CD4-positive, alpha-beta T cell (primary cell): Measurements from ENCODE around the gene ARL10. TPM values are rescaled to one million over a fixed set of nuclear protein-coding genes. Genes with fewer than 3 reads are reported as not detected.

Source experiments
- ATAC-seq: fragments of 200-7000 bp; cut with Tn5 transposase; one replicate; pipeline ENCODE4 v1.10.0; 2022; ENCODE audit warnings: mild to moderate bottlenecking; ENCODE audit not compliant: poor library complexity
- CTCF ChIA-PET: fragments of 350-600 bp; sonication (Branson Sonifier 250); formaldehyde crosslinking; loops from one replicate; lab custom pipeline; 2021; ENCODE audit warnings: antibody characterized with exemption, inconsistent platforms; lab: Charles Lee
- POLR2A ChIA-PET: fragments of 350-600 bp; sonication (Branson Sonifier 250); formaldehyde crosslinking; loops from one replicate; lab custom pipeline; 2021; ENCODE audit warnings: antibody characterized with exemption, inconsistent platforms; lab: Charles Lee
- DNase-seq, 14 experiments: peaks; one replicate each; pipeline ENCODE4 v3.0.0-alpha.2; 2013 to 2020; ENCODE audit warnings: mixed read lengths in 2 of 14
- H3K27ac ChIP-seq, 2 donors: one replicate each; pipeline versions ENCODE4 v1.5.1 to v1.7.0; 2013; ENCODE audit warnings: low read length in 2 of 2, low read depth in 1 of 2, mild to moderate bottlenecking in 1 of 2
- H3K27me3 ChIP-seq, 2 experiments: 1 replicate in 1 of 2; 2 replicates in 1 of 2; pipeline versions ENCODE4 v1.6.1 to v1.7.0; 2013; ENCODE audit warnings: low read length in 2 of 2, control low read depth in 1 of 2, mild to moderate bottlenecking in 1 of 2, moderate library complexity in 1 of 2; ENCODE audit not compliant: insufficient read depth in 2 of 2, control insufficient read depth in 1 of 2
- H3K36me3 ChIP-seq: one replicate; pipeline ENCODE4 v1.6.1; 2013; ENCODE audit warnings: low read length, control low read depth; ENCODE audit not compliant: insufficient read depth
- H3K4me1 ChIP-seq: one replicate; pipeline ENCODE4 v1.6.1; 2013; ENCODE audit warnings: low read length, control low read depth; ENCODE audit not compliant: insufficient read depth
- H3K4me3 ChIP-seq: one replicate; pipeline ENCODE4 v1.5.1; 2013; ENCODE audit warnings: mild to moderate bottlenecking, low read length, moderate library complexity
- H3K9me3 ChIP-seq, 2 experiments: 1 replicate in 1 of 2; 2 replicates in 1 of 2; pipeline versions ENCODE4 v1.6.1 to v1.7.0; 2013; ENCODE audit warnings: low read length in 2 of 2, mild to moderate bottlenecking in 2 of 2, control low read depth in 1 of 2, moderate library complexity in 1 of 2; ENCODE audit not compliant: control insufficient read depth in 1 of 2, insufficient read depth in 1 of 2
- H3K27ac Mint-ChIP-seq: one replicate; pipeline ENCODE4 v1.8.0; 2020; ENCODE audit warnings: mixed read lengths
- H3K27me3 Mint-ChIP-seq: one replicate; pipeline ENCODE4 v1.8.0; 2021; ENCODE audit warnings: mixed read lengths
- H3K36me3 Mint-ChIP-seq: one replicate; pipeline ENCODE4 v1.8.0; 2021; ENCODE audit warnings: low read depth, mixed read lengths
- H3K4me1 Mint-ChIP-seq: one replicate; pipeline ENCODE4 v1.8.0; 2021; ENCODE audit warnings: low read depth, mixed read lengths
- H3K4me3 Mint-ChIP-seq: one replicate; pipeline ENCODE4 v1.8.0; 2020; ENCODE audit warnings: mild to moderate bottlenecking, mixed read lengths
- H3K9me3 Mint-ChIP-seq: one replicate; pipeline ENCODE4 v1.8.0; 2020; ENCODE audit warnings: mixed read lengths
- CTCF ChIP-seq: fragments of 200-600 bp; IDR thresholded peaks from one replicate; pipeline ENCODE4 v1.8.0; 2022; ENCODE audit warnings: antibody characterized with exemption, mild to moderate bottlenecking
- intact Hi-C, 2 experiments: fragments of 100-400 bp; cut with DNase I in 1 of 2; cut with micrococcal nuclease in 1 of 2; formaldehyde crosslinking; loops; one replicate each; pipeline versions ENCODE4 v1.15.1 to v1.9.0; 2023 to 2025; cut with DNase I, micrococcal nuclease
- total RNA-seq, 174 experiments: library from RNA in 2 of 174; stranded (reverse) in 2 of 174; gene quantifications; one replicate each; pipeline ENCODE4 v1.2.3 and lab custom pipeline; 2021 to 2026

The ARL10 gene
- total RNA-seq, 2 experiments from 2014 or later, result 3.2 to 4.4 TPM

- peak overlapping the region; percentile 50 for H3K27ac Mint-ChIP-seq
- DNase-seq (peak in 1 of 14 experiments; percentile 8), ATAC-seq (no peak)
- no peak overlapping the region for H3K4me3 Mint-ChIP-seq
- H3K36me3 Mint-ChIP-seq, result peaks cover 48% of the 10 kb centered on the region
- H3K27me3 ChIP-seq, result no peaks in the 10 kb centered on the region
- POLR2A ChIA-PET, result no interaction called here
- H3K27ac ChIP-seq, result no peak overlapping the region
- peaks cover 24% of the 10 kb centered on the region for H3K36me3 ChIP-seq
- no peaks in the 10 kb centered on the region for H3K27me3 Mint-ChIP-seq
- H3K9me3 ChIP-seq, result peaks cover 0 to under 1% of the 10 kb centered on the region in 2 experiments
- CTCF ChIA-PET, result no interaction called here
- H3K4me3 ChIP-seq, result no peak overlapping the region
- TF ChIP-seq CTCF, result no peak
- intact Hi-C loops, result no loop called here
- no peaks in the 10 kb centered on the region for H3K4me1 Mint-ChIP-seq
- no peaks in the 10 kb centered on the region for H3K4me1 ChIP-seq
- no peaks in the 10 kb centered on the region for H3K9me3 Mint-ChIP-seq
These were observed 32.6 kb downstream of the ARL10 start for GRCh38 chr5:176397736-176398420.

GRCh38 chr5:176400382-176401156, 35.3 kb downstream of the ARL10 start:
- Histone ChIP-seq H3K36me3 (peaks cover 22% of the 10 kb centered on the region), H3K27me3 (no peaks in the 10 kb centered on the region), H3K4me1 (no peaks in the 10 kb centered on the region), H3K4me3 (no peak overlapping the region), H3K27ac (no peak overlapping the region), H3K9me3 (no peaks in the 10 kb centered on the region)
- TF ChIP-seq CTCF, result no peak
- H3K4me3 Mint-ChIP-seq, result no peak overlapping the region
- H3K36me3 Mint-ChIP-seq, result peaks cover 42% of the 10 kb centered on the region
- H3K9me3 Mint-ChIP-seq, result no peaks in the 10 kb centered on the region
- POLR2A ChIA-PET, result no interaction called here
- ATAC-seq (no peak), DNase-seq (peak in 1 of 14 experiments; percentile 11)
- no peaks in the 10 kb centered on the region for H3K27me3 Mint-ChIP-seq
- intact Hi-C loops, result no loop called here
- CTCF ChIA-PET, result interaction anchor here (1.0 kb wide), 1 partner anchor 142 kb away, joined by 3 read pairs; no protein-coding TSS in a partner anchor
- H3K4me1 Mint-ChIP-seq, result no peaks in the 10 kb centered on the region
- no peak overlapping the region for H3K27ac Mint-ChIP-seq

- H3K4me1 ChIP-seq, result peaks cover 3% of the 10 kb centered on the region
- H3K27me3 Mint-ChIP-seq, result no peaks in the 10 kb centered on the region
- ChIA-PET CTCF (no interaction called here), POLR2A (no interaction called here)
- H3K36me3 ChIP-seq, result peaks cover 25% of the 10 kb centered on the region
- H3K9me3 Mint-ChIP-seq, result no peaks in the 10 kb centered on the region
- H3K9me3 ChIP-seq, result no peaks in the 10 kb centered on the region
- peaks cover 46% of the 10 kb centered on the region for H3K36me3 Mint-ChIP-seq
- intact Hi-C loops, result no loop called here
- no peak for ATAC-seq
- H3K4me3 ChIP-seq, result no peak overlapping the region
- H3K4me3 Mint-ChIP-seq, result no peak overlapping the region
- no peak for DNase-seq
- no peaks in the 10 kb centered on the region for H3K27me3 ChIP-seq
- no peak overlapping the region for H3K27ac Mint-ChIP-seq
- no peaks in the 10 kb centered on the region for H3K4me1 Mint-ChIP-seq
- no peak for TF ChIP-seq CTCF
- H3K27ac ChIP-seq, result no peak overlapping the region
These were observed 36.3 kb downstream of the ARL10 start for GRCh38 chr5:176401281-176402205.
